ENCODE results near the gene TRERF1. TPM values are rescaled to one million over a fixed set of nuclear protein-coding genes. Genes with fewer than 3 reads are reported as not detected.

The TRERF1 gene
- polyA plus RNA-seq, 1 donor (not counting 4 experiments of a cell fraction or from before 2014, with no cell fraction given): 4.8 TPM

GRCh38 chr6:42251500-42251899 is 200.2 kb downstream of the TRERF1 start:
- DNase-seq (ENCODE audit: low read depth, low spot score) (no peak), FAIRE-seq (no peak)
- Histone ChIP-seq H3K27me3 (ENCODE audit: control insufficient read depth, extremely low read depth, insufficient read depth, low read length) (no peaks in the 10 kb centered on the region), H3K9ac (ENCODE audit: control insufficient read depth, extremely low read depth, insufficient read depth, low read length) (no peak overlapping the region), H3K79me2 (ENCODE audit: control insufficient read depth, insufficient read depth, low read length) (no peaks in the 10 kb centered on the region), H3K4me2 (ENCODE audit: control insufficient read depth, extremely low read depth, insufficient read depth, low read depth, low read length) (no peak overlapping the region), H3K36me3 (ENCODE audit: control insufficient read depth in 2 of 2, extremely low read depth in 1 of 2, insufficient read depth in 2 of 2, low read length in 2 of 2) (peaks cover 6 to 17% of the 10 kb centered on the region in 2 experiments), H2AFZ (ENCODE audit: control insufficient read depth, low read length) (no peak overlapping the region), H3K4me3 (ENCODE audit: control insufficient read depth in 2 of 3, extremely low read depth in 1 of 3, insufficient read depth in 2 of 3, low read depth in 1 of 3, low read length in 3 of 3) (no peak overlapping the region), H3K9me1 (ENCODE audit: control insufficient read depth, extremely low read depth, insufficient read depth, low read length) (no peaks in the 10 kb centered on the region), H3K27ac (ENCODE audit: control insufficient read depth, insufficient read depth, low read length) (no peak overlapping the region), H3K4me1 (ENCODE audit: control insufficient read depth, extremely low read depth, insufficient read depth, low read length) (peaks cover 23% of the 10 kb centered on the region), H4K20me1 (ENCODE audit: control insufficient read depth, extremely low read depth, insufficient read depth, low read length) (no peaks in the 10 kb centered on the region), H3K9me3 (ENCODE audit: control insufficient read depth, low read depth, low read length) (no peaks in the 10 kb centered on the region)
- TF ChIP-seq EZH2 (IDR thresholded peaks at IDR 0.05; ENCODE audit: low read length) (no peak), CTCF (optimal IDR thresholded peaks at IDR 0.05 in 1 of 3, IDR thresholded peaks at IDR 0.05 in 1 of 3, conservative IDR thresholded peaks at IDR 0.05 in 1 of 3; ENCODE audit: extremely low read depth in 1 of 3, insufficient read depth in 2 of 3, low read length in 3 of 3) (no peak)
- dilution Hi-C loops (cut with MboI; ENCODE audit: extremely low pct_ligation_motif_present, low sequenced_read_pairs): no loop called here

GRCh38 chr6:42250274-42250931 is 201.3 kb downstream of the TRERF1 start:
- Histone ChIP-seq H4K20me1 (ENCODE audit: control insufficient read depth, extremely low read depth, insufficient read depth, low read length) (no peaks in the 10 kb centered on the region), H3K79me2 (ENCODE audit: control insufficient read depth, insufficient read depth, low read length) (no peaks in the 10 kb centered on the region), H3K36me3 (ENCODE audit: control insufficient read depth in 2 of 2, extremely low read depth in 1 of 2, insufficient read depth in 2 of 2, low read length in 2 of 2) (peaks cover 6 to 17% of the 10 kb centered on the region in 2 experiments), H3K27me3 (ENCODE audit: control insufficient read depth, extremely low read depth, insufficient read depth, low read length) (no peaks in the 10 kb centered on the region), H3K9ac (ENCODE audit: control insufficient read depth, extremely low read depth, insufficient read depth, low read length) (no peak overlapping the region), H3K27ac (ENCODE audit: control insufficient read depth, insufficient read depth, low read length) (no peak overlapping the region), H3K4me3 (ENCODE audit: control insufficient read depth in 2 of 3, extremely low read depth in 1 of 3, insufficient read depth in 2 of 3, low read depth in 1 of 3, low read length in 3 of 3) (no peak overlapping the region), H3K4me2 (ENCODE audit: control insufficient read depth, extremely low read depth, insufficient read depth, low read depth, low read length) (no peak overlapping the region), H3K4me1 (ENCODE audit: control insufficient read depth, extremely low read depth, insufficient read depth, low read length) (peaks cover 23% of the 10 kb centered on the region), H3K9me3 (ENCODE audit: control insufficient read depth, low read depth, low read length) (no peaks in the 10 kb centered on the region), H2AFZ (ENCODE audit: control insufficient read depth, low read length) (no peak overlapping the region), H3K9me1 (ENCODE audit: control insufficient read depth, extremely low read depth, insufficient read depth, low read length) (no peaks in the 10 kb centered on the region)
- dilution Hi-C loops (cut with MboI; ENCODE audit: extremely low pct_ligation_motif_present, low sequenced_read_pairs): no loop called here
- TF ChIP-seq EZH2 (IDR thresholded peaks at IDR 0.05; ENCODE audit: low read length) (no peak), CTCF (optimal IDR thresholded peaks at IDR 0.05 in 1 of 3, IDR thresholded peaks at IDR 0.05 in 1 of 3, conservative IDR thresholded peaks at IDR 0.05 in 1 of 3; ENCODE audit: extremely low read depth in 1 of 3, insufficient read depth in 2 of 3, low read length in 3 of 3) (no peak)
- FAIRE-seq: peak; percentile 9
- no peak for DNase-seq (ENCODE audit: low read depth, low spot score)

Data from keratinocyte (primary cell).